ENCODE data around the gene MAP4.

- no peak for TF ChIP-seq CTCF (IDR thresholded peaks at IDR 0.05)
- TF ChIP-seq POLR2A (IDR thresholded peaks at IDR 0.05): no peak
These were observed 163.3 kb downstream of the MAP4 start for GRCh38 chr3:47852604-47853602.

Measured in Peyer's patch (tissue), 4 donors.